HCT116 (cell line): ENCODE data around the gene RAB4B. TPM values are rescaled to one million over a fixed set of nuclear protein-coding genes. Genes with fewer than 3 reads are reported as not detected.

Source experiments
- ATAC-seq: fragments of 200-7000 bp; cut with Tn5 transposase; 2 replicates; pipeline ENCODE4 v1.9.1; 2020; ENCODE audit warnings: mild to moderate bottlenecking, moderate library complexity
- BruUV-seq: library from RNA; stranded (reverse); fragments of 400-500 nt; replicated peaks from 2 replicates; lab custom pipeline; 2021; lab: Mats Ljungman, UMichigan
- CTCF ChIA-PET: fragments of 300-600 bp; sonication (Branson Sonifier 250); formaldehyde crosslinking; loops from one replicate; lab custom pipeline; 2021; ENCODE audit warnings: antibody characterized with exemption; lab: Charles Lee
- POLR2A ChIA-PET: fragments of 300-600, 350-600 bp; sonication (Branson Sonifier 250); formaldehyde crosslinking; loops from one replicate; lab custom pipeline; 2021; ENCODE audit warnings: antibody characterized with exemption; lab: Charles Lee
- RAD21 ChIA-PET, 2 experiments: fragments of 300-600 bp; sonication (Branson Sonifier 250); formaldehyde crosslinking; loops; one replicate each; lab custom pipeline; 2023; ENCODE audit warnings: low total read pairs in 2 of 2; ENCODE audit not compliant: uncharacterized antibody in 2 of 2, unreplicated experiment in 2 of 2, low non-redundant PET in 1 of 2; lab: Charles Lee
- DNase-seq: peaks from one replicate; pipeline ENCODE4 v3.0.0-alpha.2; 2010; ENCODE audit warnings: low read depth, low spot score
- H2AFZ ChIP-seq: fragments of 200-600 bp; shearing (Covaris generic), sonication (generic); 2 replicates; pipeline ENCODE4 v1.6.1; 2017; ENCODE audit warnings: low read depth, mixed run types, mixed read lengths, antibody characterized with exemption, low read length; ENCODE audit not compliant: poor library complexity, severe bottlenecking
- H3K27ac ChIP-seq: 2 replicates; pipeline ENCODE4 v1.5.1; 2012; ENCODE audit warnings: low read depth, low read length
- H3K27me3 ChIP-seq: fragments of 200-600 bp; sonication (generic); 2 replicates; pipeline ENCODE4 v1.6.1; 2016; ENCODE audit warnings: mixed run types, low read length, mixed read lengths; ENCODE audit not compliant: insufficient read depth
- H3K36me3 ChIP-seq, 2 experiments: fragments of 200-500 bp in 1 of 2; fragments of 200-600 bp in 1 of 2; sonication (Bioruptor generic) in 1 of 2; sonication (generic) in 1 of 2; 2 replicates each; pipeline versions ENCODE4 v1.5.1 to v1.6.1; 2014 to 2016; ENCODE audit warnings: low read length in 2 of 2, inconsistent platforms in 1 of 2, mixed read lengths in 1 of 2, mixed run types in 1 of 2; ENCODE audit not compliant: insufficient read depth in 2 of 2, control insufficient read depth in 1 of 2
- H3K4me1 ChIP-seq, 2 experiments: fragments of 200-600 bp in 1 of 2; sonication (generic) in 1 of 2; 2 replicates each; pipeline versions ENCODE4 v1.5.1 to v1.6.1; 2012 to 2017; ENCODE audit warnings: low read length in 2 of 2, inconsistent platforms in 1 of 2, mild to moderate bottlenecking in 1 of 2, mixed read lengths in 1 of 2, mixed run types in 1 of 2, moderate library complexity in 1 of 2; ENCODE audit not compliant: insufficient read depth in 2 of 2, control insufficient read depth in 1 of 2
- H3K4me2 ChIP-seq: fragments of 200-600 bp; sonication (generic); 2 replicates; pipeline ENCODE4 v1.6.1; 2017; ENCODE audit warnings: mixed run types, low read length, mixed read lengths
- H3K4me3 ChIP-seq, 2 experiments: fragments of 200-600 bp in 1 of 2; sonication (generic) in 1 of 2; replicated peaks in 1 of 2; 2 replicates each; pipeline ENCODE4 v1.5.1; 2011 to 2016; ENCODE audit warnings: low read length in 2 of 2, control low read depth in 1 of 2, low read depth in 1 of 2, mild to moderate bottlenecking in 1 of 2, mixed read lengths in 1 of 2, mixed run types in 1 of 2
- H3K79me2 ChIP-seq: fragments of 200-600 bp; sonication (generic); 2 replicates; pipeline ENCODE4 v1.6.1; 2017; ENCODE audit warnings: mild to moderate bottlenecking, mixed run types, low read length, moderate library complexity, mixed read lengths; ENCODE audit not compliant: insufficient read depth
- H3K9ac ChIP-seq: fragments of 200-600 bp; sonication (generic); 2 replicates; pipeline ENCODE4 v1.6.1; 2016; ENCODE audit warnings: low read length, mixed read lengths
- H3K9me2 ChIP-seq: fragments of 200-600 bp; sonication (generic), shearing (Covaris generic); 2 replicates; pipeline ENCODE4 v1.6.1; 2017; ENCODE audit warnings: mixed run types, mild to moderate bottlenecking, moderate library complexity; ENCODE audit not compliant: insufficient read depth
- H3K9me3 ChIP-seq, 2 experiments: fragments of 200-500 bp in 1 of 2; fragments of 200-600 bp in 1 of 2; sonication (Bioruptor generic) in 1 of 2; sonication (generic) in 1 of 2; 2 replicates each; pipeline ENCODE4 v1.6.1; 2014 to 2017; ENCODE audit warnings: low read length in 2 of 2, mixed read lengths in 2 of 2, inconsistent platforms in 1 of 2, low read depth in 1 of 2, mild to moderate bottlenecking in 1 of 2, mixed run types in 1 of 2, moderate library complexity in 1 of 2; ENCODE audit not compliant: control insufficient read depth in 1 of 2, insufficient read depth in 1 of 2
- H4K20me1 ChIP-seq: fragments of 200-600 bp; sonication (generic), shearing (Covaris generic); 2 replicates; pipeline ENCODE4 v1.6.1; 2017; ENCODE audit warnings: mixed run types, mild to moderate bottlenecking, moderate library complexity; ENCODE audit not compliant: insufficient read depth
- ATF3 ChIP-seq: IDR thresholded peaks from 2 replicates; pipeline ENCODE4 v1.6.1; 2012
- CBX3 ChIP-seq: IDR thresholded peaks from 2 replicates; pipeline ENCODE4 v1.6.1; 2012; ENCODE audit warnings: low read depth
- CEBPB ChIP-seq: IDR thresholded peaks from 2 replicates; pipeline ENCODE4 v1.6.1; 2012; ENCODE audit warnings: low read depth
- EGR1 ChIP-seq: IDR thresholded peaks from 2 replicates; pipeline ENCODE4 v1.6.1; 2012; ENCODE audit warnings: low read depth
- ELF1 ChIP-seq: IDR thresholded peaks from 2 replicates; pipeline ENCODE4 v1.6.1; 2012; ENCODE audit warnings: low read depth, borderline replicate concordance
- EZH2 ChIP-seq: fragments of 200-600 bp; sonication (generic); IDR thresholded peaks from 2 replicates; pipeline ENCODE4 v1.6.1; 2017; ENCODE audit warnings: antibody characterized with exemption, mixed run types
- FOSL1 ChIP-seq: IDR thresholded peaks from 2 replicates; pipeline ENCODE4 v1.6.1; 2012; ENCODE audit warnings: low read depth
- JUND ChIP-seq: IDR thresholded peaks from 2 replicates; pipeline ENCODE4 v1.6.1; 2012
- MAX ChIP-seq: IDR thresholded peaks from 2 replicates; pipeline ENCODE4 v1.6.1; 2012
- POLR2A ChIP-seq: IDR thresholded peaks from 2 replicates; pipeline ENCODE4 v1.7.0; 2011; ENCODE audit warnings: borderline replicate concordance; ENCODE audit not compliant: insufficient read depth, insufficient read length; ENCODE audit errors: extremely low read depth
- POLR2AphosphoS5 ChIP-seq: IDR thresholded peaks from 2 replicates; pipeline ENCODE4 v1.6.1; 2011; ENCODE audit warnings: mild to moderate bottlenecking, low read depth, low read length, moderate library complexity
- SP1 ChIP-seq: IDR thresholded peaks from 2 replicates; pipeline ENCODE4 v1.6.1; 2012; ENCODE audit warnings: low read depth
- SRF ChIP-seq: IDR thresholded peaks from 2 replicates; pipeline ENCODE4 v1.6.1; 2012; ENCODE audit warnings: low read depth
- TCF7L2 ChIP-seq: IDR thresholded peaks from 2 replicates; pipeline ENCODE4 v1.7.0; 2011; ENCODE audit warnings: borderline replicate concordance, inconsistent platforms; ENCODE audit not compliant: insufficient read depth, insufficient read length; ENCODE audit errors: extremely low read depth
- ZBTB33 ChIP-seq: IDR thresholded peaks from 2 replicates; pipeline ENCODE4 v1.6.1; 2011; ENCODE audit warnings: mild to moderate bottlenecking, low read length, moderate library complexity; ENCODE audit not compliant: insufficient replicate concordance; ENCODE audit errors: extremely low read depth
- ZFX ChIP-seq: fragments of 450-650 bp; IDR thresholded peaks from 2 replicates; pipeline ENCODE4 v1.6.1; 2017
- ZNF274 ChIP-seq: fragments of 200-500 bp; sonication (Bioruptor generic); IDR thresholded peaks from 2 replicates; pipeline ENCODE4 v1.6.1; 2014; ENCODE audit warnings: mild to moderate bottlenecking, low read depth, low read length, inconsistent platforms
- intact Hi-C: fragments of 100-400 bp; cut with micrococcal nuclease; formaldehyde crosslinking; loops from 2 replicates; pipeline ENCODE4 v1.10.0; 2022
- total RNA-seq: library from RNA; stranded (reverse); gene quantifications from one replicate; pipeline ENCODE4 v1.2.1, GENCODE V29; 2021; ENCODE audit not compliant: unreplicated experiment

Gene RAB4B
- total RNA-seq, 1 experiment from 2014 or later, result 18.7 TPM

- no peak overlapping the region for H3K4me3 ChIP-seq
- no peak overlapping the region for H3K27ac ChIP-seq
- H3K36me3 ChIP-seq, result peaks cover 74 to 90% of the 10 kb centered on the region in 2 experiments
- no peaks in the 10 kb centered on the region for H3K27me3 ChIP-seq
- intact Hi-C loops, result no loop called here
- no peaks in the 10 kb centered on the region for H3K9me3 ChIP-seq
- DNase-seq, result no peak
- H4K20me1 ChIP-seq, result 0 out of 2 replicates have a peak, but pooled peaks cover 3% of the 10 kb centered on the region
- TF ChIP-seq CEBPB, result no peak
- no peak for TF ChIP-seq FOSL1
- no peak for TF ChIP-seq SP1
- no peak for TF ChIP-seq ZNF274
- no peak for TF ChIP-seq CBX3
- peaks cover 96% of the 10 kb centered on the region for H3K79me2 ChIP-seq
- ChIA-PET CTCF (no interaction called here), POLR2A (interaction anchor here (1.2 kb wide), 1 partner anchor 9 kb away, joined by 3 read pairs; the partner anchor contains the start of genes ACTMAP and SNRPA), RAD21 (no interaction called here)
- no peaks in the 10 kb centered on the region for H3K9me2 ChIP-seq
- no peak for ATAC-seq
- no peak overlapping the region for H3K9ac ChIP-seq
- H3K4me1 ChIP-seq, result peaks cover 0 to 6% of the 10 kb centered on the region in 2 experiments; a peak in 3 of 4 replicates
- no peak overlapping the region for H2AFZ ChIP-seq
- no TSS peak for BruUV-seq
- H3K4me2 ChIP-seq, result no peak overlapping the region
Observed at GRCh38 chr19:40759352-40759751, 18.7 kb upstream of the RAB4B start.

- ATAC-seq, result no peak
- DNase-seq, result no peak
- no peak overlapping the region for H2AFZ ChIP-seq
- H3K79me2 ChIP-seq, result peaks cover 62% of the 10 kb centered on the region
- ChIA-PET RAD21 (no interaction called here), POLR2A (no interaction called here), CTCF (no interaction called here)
- no peak for TF ChIP-seq ZFX
- TF ChIP-seq ZBTB33, result no peak
- TF ChIP-seq EGR1, result no peak
- TF ChIP-seq POLR2A, result no peak
- no peak for TF ChIP-seq FOSL1
- TF ChIP-seq ATF3, result no peak
- no peak for TF ChIP-seq SRF
- no peak for TF ChIP-seq SP1
- TF ChIP-seq CEBPB, result no peak
- no peak for TF ChIP-seq ELF1
- TF ChIP-seq TCF7L2, result no peak
- no peak for TF ChIP-seq ZNF274
- no peak for TF ChIP-seq JUND
- no peak for TF ChIP-seq EZH2
- no peak for TF ChIP-seq CBX3
- TF ChIP-seq MAX, result no peak
- no peak for TF ChIP-seq POLR2AphosphoS5
- H3K4me1 ChIP-seq, result no peaks in the 10 kb centered on the region
- intact Hi-C loops, result no loop called here
- H3K27ac ChIP-seq, result no peak overlapping the region
- H3K36me3 ChIP-seq, result peaks cover 74% of the 10 kb centered on the region in 2 experiments
- H3K9me3 ChIP-seq, result no peaks in the 10 kb centered on the region
- H3K4me2 ChIP-seq, result no peak overlapping the region
- no peak overlapping the region for H3K9ac ChIP-seq
- no peaks in the 10 kb centered on the region for H3K27me3 ChIP-seq
- no peaks in the 10 kb centered on the region for H3K9me2 ChIP-seq
- BruUV-seq, result no TSS peak
- H3K4me3 ChIP-seq, result no peak overlapping the region
- 0 out of 2 replicates have a peak, but pooled peaks cover 3% of the 10 kb centered on the region for H4K20me1 ChIP-seq
Observed at GRCh38 chr19:40762754-40763470, 15.1 kb upstream of the RAB4B start.
